Thyroid gland (tissue), 4 donors: ENCODE results near the gene UNC5C. TPM values are rescaled to one million over a fixed set of nuclear protein-coding genes. Genes with fewer than 3 reads are reported as not detected.

Source experiments
- DNase-seq, 2 donors: peaks; one replicate each; pipeline ENCODE4 v3.0.0-alpha.2; 2019
- H3K27ac ChIP-seq, 3 donors: fragments of 200-600 bp; sonication (generic); 1 replicate in 2 of 3; 2 replicates in 1 of 3; pipeline ENCODE4 v1.5.1; 2016 to 2019; ENCODE audit warnings: mild to moderate bottlenecking in 1 of 3, moderate library complexity in 1 of 3
- H3K27me3 ChIP-seq: fragments of 200-600 bp; sonication (generic); one replicate; pipeline ENCODE4 v1.5.1; 2019
- H3K36me3 ChIP-seq, 2 donors: fragments of 200-600 bp; sonication (generic); one replicate each; pipeline ENCODE4 v1.5.1; 2016 to 2019
- H3K4me1 ChIP-seq, 2 donors: fragments of 200-600 bp; sonication (generic); one replicate each; pipeline ENCODE4 v1.5.1; 2017 to 2019
- H3K4me3 ChIP-seq, 3 donors: fragments of 200-600 bp; sonication (generic); replicated peaks in 1 of 3; 1 replicate in 2 of 3; 2 replicates in 1 of 3; pipeline ENCODE4 v1.5.1; 2016; ENCODE audit warnings: mild to moderate bottlenecking in 1 of 3
- H3K9me3 ChIP-seq: fragments of 200-600 bp; sonication (generic); one replicate; pipeline ENCODE4 v1.5.1; 2017
- CTCF ChIP-seq, 6 experiments: fragments of 200-600 bp in 3 of 6; fragments of 450-650 bp in 3 of 6; sonication (generic) in 3 of 6; IDR thresholded peaks; one replicate each; pipeline ENCODE4 v1.5.1; 2016 to 2019; ENCODE audit warnings: antibody characterized with exemption in 6 of 6, mild to moderate bottlenecking in 2 of 6, inconsistent platforms in 1 of 6, moderate library complexity in 1 of 6
- POLR2A ChIP-seq, 2 donors: fragments of 450-650 bp; IDR thresholded peaks; one replicate each; pipeline ENCODE4 v1.6.1; 2017; ENCODE audit warnings: antibody characterized with exemption in 2 of 2, mild to moderate bottlenecking in 2 of 2, moderate library complexity in 1 of 2
- WGBS, 2 donors: methylation state at CpG; one replicate each; pipeline ENCODE4 v1.1.5; 2017; 5-methylcytosine and 5-hydroxymethylcytosine counted together
- intact Hi-C: fragments of 100-400 bp; cut with DNase I; formaldehyde crosslinking; loops from one replicate; pipeline ENCODE4 v1.15.1; 2023
- total RNA-seq, 4 donors: library from RNA; depleted of rRNA; stranded (reverse); fragments of >200 nt; gene quantifications; one replicate each; pipeline ENCODE4 v1.2.3, GENCODE V29; 2016

The UNC5C gene
- total RNA-seq, 4 donors from 2014 or later: 27.1 to 72.0 (median 59.0) TPM

GRCh38 chr4:95167805-95168204, 381.0 kb downstream of the UNC5C start:
- 80 to 85% methylated on average over 7 of the region's 7 CpGs for WGBS, 2 donors
- no peaks in the 10 kb centered on the region for H3K27me3 ChIP-seq
- TF ChIP-seq CTCF (IDR thresholded peaks at IDR 0.05) (no peak), POLR2A (IDR thresholded peaks at IDR 0.05) (no peak)
- H3K36me3 ChIP-seq: no peaks in the 10 kb centered on the region
- peaks cover 0 to 4% of the 10 kb centered on the region in 2 donors for H3K4me1 ChIP-seq
- intact Hi-C loops: no loop called here
- no peaks in the 10 kb centered on the region for H3K9me3 ChIP-seq
- H3K27ac ChIP-seq: no peak overlapping the region
- DNase-seq: no peak
- H3K4me3 ChIP-seq: no peak overlapping the region

- TF ChIP-seq CTCF (IDR thresholded peaks at IDR 0.05) (peak; percentile 29 to 86 (median 58)), POLR2A (IDR thresholded peaks at IDR 0.05) (no peak)
- no peak overlapping the region for H3K4me3 ChIP-seq
- peak; percentile 43 to 45 for DNase-seq
- intact Hi-C loops: no loop called here
- H3K9me3 ChIP-seq: no peaks in the 10 kb centered on the region
- H3K27me3 ChIP-seq: no peaks in the 10 kb centered on the region
- no peak overlapping the region for H3K27ac ChIP-seq
- peaks cover 0 to 4% of the 10 kb centered on the region in 2 donors for H3K4me1 ChIP-seq
- WGBS, 2 donors: 17 to 21% methylated on average over 3 of the region's 3 CpGs
- no peaks in the 10 kb centered on the region for H3K36me3 ChIP-seq
These were observed 382.7 kb downstream of the UNC5C start for GRCh38 chr4:95165926-95166524.

- DNase-seq: no peak
- intact Hi-C loops: no loop called here
- WGBS, 2 donors: 89% methylated on average over 6 of the region's 6 CpGs
- H3K27ac ChIP-seq: no peak overlapping the region
- no peaks in the 10 kb centered on the region for H3K36me3 ChIP-seq
- peaks cover 0 to 4% of the 10 kb centered on the region in 2 donors for H3K4me1 ChIP-seq
- H3K27me3 ChIP-seq: no peaks in the 10 kb centered on the region
- no peak for TF ChIP-seq CTCF (IDR thresholded peaks at IDR 0.05)
- TF ChIP-seq POLR2A (IDR thresholded peaks at IDR 0.05): no peak
- no peak overlapping the region for H3K4me3 ChIP-seq
- no peaks in the 10 kb centered on the region for H3K9me3 ChIP-seq
These were observed 385.9 kb downstream of the UNC5C start for GRCh38 chr4:95162867-95163266.

GRCh38 chr4:95161781-95162469, 386.8 kb downstream of the UNC5C start:
- Histone ChIP-seq H3K27me3 (no peaks in the 10 kb centered on the region), H3K4me1 (peaks cover 0 to 4% of the 10 kb centered on the region in 2 donors), H3K4me3 (no peak overlapping the region), H3K27ac (no peak overlapping the region), H3K9me3 (no peaks in the 10 kb centered on the region), H3K36me3 (no peaks in the 10 kb centered on the region)
- intact Hi-C loops: no loop called here
- TF ChIP-seq CTCF (IDR thresholded peaks at IDR 0.05) (no peak), POLR2A (IDR thresholded peaks at IDR 0.05) (no peak)
- WGBS, 2 donors: 88 to 89% methylated on average over 12 of the region's 12 CpGs
- DNase-seq: no peak

GRCh38 chr4:95159384-95159783, 389.4 kb downstream of the UNC5C start:
- intact Hi-C loops: no loop called here
- Histone ChIP-seq H3K4me3 (no peak overlapping the region), H3K9me3 (no peaks in the 10 kb centered on the region), H3K4me1 (no peaks in the 10 kb centered on the region), H3K36me3 (no peaks in the 10 kb centered on the region), H3K27ac (no peak overlapping the region), H3K27me3 (no peaks in the 10 kb centered on the region)
- TF ChIP-seq POLR2A (IDR thresholded peaks at IDR 0.05): no peak
- TF ChIP-seq CTCF (IDR thresholded peaks at IDR 0.05): no peak
- DNase-seq: no peak
- WGBS, 2 donors: 86 to 93% methylated on average over 4 of the region's 4 CpGs
